NOMO-1 (cell line): Measurements from ENCODE around the gene DSCAML1.
A peak's percentile ranks its signal among the peaks of the same experiment; 100 is the strongest.

ENCODE experiments used
- DNase-seq, 2 experiments: peaks; one replicate each; lab custom pipeline; 2025; ENCODE audit not compliant: unreplicated experiment in 2 of 2; lab: John Stamatoyannopoulos, UW

DSCAML1 gene

DNA sequence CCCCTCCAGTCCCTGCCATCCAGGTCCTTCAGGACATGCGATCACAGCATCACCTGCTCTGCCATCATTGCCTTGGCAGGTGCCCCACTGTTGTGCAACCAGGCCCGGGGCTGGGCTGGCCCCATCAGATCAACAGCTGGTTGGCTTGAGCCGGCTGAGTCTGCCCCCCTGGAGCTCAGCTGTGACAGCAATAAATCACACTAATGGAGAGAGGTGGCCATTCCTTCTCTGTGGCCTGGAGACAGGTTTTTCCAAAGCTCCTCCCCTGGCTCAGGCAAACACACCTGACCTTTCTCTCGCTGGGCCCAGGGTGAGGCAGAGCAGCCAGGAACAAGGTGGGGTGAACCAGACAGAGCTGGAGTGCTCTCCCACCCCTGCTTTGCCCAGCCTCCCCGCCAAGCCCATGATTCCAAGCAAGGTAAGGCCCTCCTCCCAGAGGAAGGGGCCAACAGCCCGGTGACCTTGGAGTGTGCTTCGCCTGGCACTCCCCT, 36.4 kb upstream of the DSCAML1 start:
- DNase-seq = no peak

DNA sequence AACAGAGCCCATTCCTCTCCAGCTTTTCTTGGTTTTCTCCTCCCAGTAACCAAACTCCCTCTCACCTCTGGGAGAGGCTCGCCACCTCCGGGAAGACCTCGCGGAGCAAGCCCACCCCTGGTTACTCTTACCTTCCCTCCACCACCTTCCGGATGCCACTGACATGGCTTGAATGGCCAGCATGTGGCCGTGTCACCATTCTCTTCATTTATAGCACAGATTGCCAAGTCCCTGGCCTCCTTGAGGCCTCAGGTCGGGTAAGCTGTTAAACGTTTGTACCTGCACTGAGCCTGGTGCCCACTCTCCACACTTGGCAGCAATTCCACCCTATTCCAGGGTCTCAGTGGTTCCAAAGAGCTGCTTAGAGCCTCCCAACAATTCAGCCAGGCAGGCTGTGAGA, 35.5 kb upstream of the DSCAML1 start:
- DNase-seq = no peak

DNA sequence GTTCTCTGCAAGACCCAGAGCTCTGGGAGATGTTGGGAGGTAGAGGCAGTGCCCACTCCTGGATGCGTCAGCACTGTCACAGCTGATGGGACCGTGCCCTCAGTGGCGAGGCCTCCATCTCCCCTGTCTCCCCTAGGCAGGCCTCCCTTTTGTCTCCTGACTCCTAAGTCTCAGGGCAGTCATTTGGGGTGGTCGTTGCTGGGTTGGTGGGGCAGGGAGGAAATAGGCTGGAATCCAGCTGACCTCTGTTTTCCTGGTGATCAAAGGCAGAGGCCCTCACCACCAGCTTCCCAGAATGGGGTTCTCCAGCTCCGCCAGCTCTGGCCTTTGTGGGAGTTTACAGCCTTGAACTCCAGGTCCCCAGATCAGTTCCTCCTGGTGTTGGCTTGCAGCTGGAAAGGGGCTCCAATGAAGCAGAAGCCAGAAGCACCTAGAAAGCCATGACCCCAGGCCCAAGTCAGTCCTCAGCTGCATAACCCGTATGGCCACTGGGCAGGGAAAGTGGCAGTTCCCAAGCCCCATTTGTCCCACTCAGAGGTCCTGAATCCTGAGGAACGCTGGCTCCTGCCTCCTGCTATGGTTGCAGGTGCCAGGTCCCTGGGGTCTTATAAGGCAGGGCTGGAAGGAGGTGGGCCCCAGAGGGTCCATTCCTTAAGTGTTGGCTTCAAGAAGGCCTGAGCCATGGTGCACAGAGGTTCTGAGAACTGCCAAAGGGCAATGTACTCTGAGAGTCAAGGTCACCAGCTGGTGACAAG, 34.8 kb upstream of the DSCAML1 start:
- DNase-seq = no peak

DNA sequence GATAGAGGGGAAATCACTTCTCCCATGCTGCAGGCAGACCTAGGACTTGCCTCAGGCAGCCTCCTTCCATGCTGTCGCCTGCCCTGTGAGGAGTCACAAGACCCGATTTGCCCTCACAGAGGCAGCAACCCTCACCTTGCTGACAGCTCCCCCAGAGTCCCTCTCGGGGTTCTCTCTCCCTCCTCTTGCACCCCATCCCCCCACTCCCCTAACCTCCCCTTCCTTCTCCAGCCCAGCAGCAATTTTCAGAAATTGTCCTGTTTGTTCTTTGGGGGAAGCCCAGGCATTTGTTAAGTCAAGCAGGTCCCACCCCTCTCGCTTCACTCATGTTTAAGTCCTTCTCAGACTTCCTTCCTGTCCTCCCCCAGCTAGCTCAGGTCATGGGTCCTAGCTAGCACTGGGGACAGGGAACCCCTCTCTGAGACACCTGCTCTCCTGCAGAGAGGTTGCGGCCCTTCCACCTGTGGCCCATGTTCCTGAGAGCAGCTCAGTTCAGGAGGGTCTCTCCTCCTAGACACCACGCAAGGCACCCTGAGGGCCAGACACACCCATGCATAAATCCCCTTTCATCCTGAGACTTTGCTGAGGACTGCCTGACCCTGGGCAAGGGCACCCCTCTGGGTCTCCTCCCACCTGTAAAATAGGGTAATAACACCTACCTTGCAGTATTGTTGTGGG, 33.8 kb upstream of the DSCAML1 start:
- DNase-seq = no peak

DNA sequence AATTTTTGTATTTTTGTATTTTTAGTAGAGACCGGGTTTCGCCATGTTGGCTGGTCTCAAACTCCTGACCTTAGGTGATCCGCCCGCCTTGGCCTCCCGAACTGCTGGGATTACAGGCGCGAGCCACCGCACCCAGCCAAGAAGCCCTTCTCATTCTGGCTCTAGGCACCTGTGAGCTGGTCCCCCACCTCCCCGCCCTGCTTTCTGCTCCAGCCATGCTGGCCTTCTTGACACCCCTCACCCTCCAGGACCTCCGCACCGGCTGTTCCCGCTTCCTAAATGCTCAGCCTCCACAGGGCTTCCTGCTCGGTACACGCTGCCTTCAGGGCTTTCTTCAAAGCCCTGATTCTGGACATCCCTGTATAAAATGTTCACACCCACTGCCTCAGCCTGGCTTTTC, 33.1 kb upstream of the DSCAML1 start:
- no peak for DNase-seq

DNA sequence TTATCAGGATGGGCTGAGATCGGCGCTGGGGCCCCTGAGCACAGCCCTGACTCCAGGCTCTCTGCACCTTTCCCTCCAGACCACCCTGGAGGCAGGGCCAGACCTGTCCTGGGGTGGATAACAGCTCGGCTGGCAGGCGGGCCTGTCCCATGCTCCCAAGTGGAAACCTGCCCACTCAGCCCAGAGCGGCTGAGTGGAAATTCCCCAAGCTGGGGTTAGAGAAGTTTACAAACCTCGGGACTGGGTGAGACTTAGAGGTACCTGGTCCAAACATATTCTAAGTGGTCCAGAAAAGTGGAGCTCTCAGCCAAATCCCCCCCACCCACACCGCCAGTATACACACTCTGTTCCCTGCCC, 32.3 kb upstream of the DSCAML1 start:
- DNase-seq = no peak

DNA sequence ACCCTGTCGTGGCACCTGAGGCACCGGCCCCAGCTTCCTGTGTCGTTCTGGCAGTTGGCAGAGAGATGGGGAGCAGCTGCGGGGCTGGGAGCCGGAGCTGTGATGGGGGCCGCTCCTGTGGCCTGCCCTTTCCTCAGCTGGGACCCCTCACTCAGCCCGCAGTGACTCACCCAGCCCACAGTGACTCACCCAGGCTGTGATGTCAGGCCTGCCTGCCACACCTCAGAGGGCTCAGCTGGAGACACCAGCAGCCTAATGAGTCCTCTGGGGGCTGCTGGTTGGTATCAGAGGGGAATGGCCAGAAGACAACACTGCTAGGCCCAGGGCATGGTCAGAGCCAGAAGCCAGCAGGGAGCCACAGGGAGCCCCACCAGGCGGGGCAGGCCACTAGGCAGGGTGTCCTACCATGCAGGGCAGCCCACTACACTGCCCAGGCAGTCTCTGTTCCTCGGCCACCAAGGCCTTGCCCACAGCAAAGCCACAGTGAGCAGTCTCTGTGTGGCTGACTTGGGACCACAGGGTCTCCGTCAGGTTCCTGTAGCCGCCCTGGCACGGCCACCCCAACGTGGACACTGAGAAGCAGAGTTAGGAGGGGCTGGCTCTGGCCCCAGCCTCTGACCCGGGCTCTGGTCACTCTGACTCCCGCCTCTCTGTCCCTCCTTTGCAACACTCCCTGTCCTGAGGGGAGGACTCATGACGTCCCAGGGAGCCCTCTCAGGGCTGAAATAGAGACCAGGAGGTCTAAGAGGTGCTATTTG, 31.8 kb upstream of the DSCAML1 start:
- DNase-seq = no peak

DNA sequence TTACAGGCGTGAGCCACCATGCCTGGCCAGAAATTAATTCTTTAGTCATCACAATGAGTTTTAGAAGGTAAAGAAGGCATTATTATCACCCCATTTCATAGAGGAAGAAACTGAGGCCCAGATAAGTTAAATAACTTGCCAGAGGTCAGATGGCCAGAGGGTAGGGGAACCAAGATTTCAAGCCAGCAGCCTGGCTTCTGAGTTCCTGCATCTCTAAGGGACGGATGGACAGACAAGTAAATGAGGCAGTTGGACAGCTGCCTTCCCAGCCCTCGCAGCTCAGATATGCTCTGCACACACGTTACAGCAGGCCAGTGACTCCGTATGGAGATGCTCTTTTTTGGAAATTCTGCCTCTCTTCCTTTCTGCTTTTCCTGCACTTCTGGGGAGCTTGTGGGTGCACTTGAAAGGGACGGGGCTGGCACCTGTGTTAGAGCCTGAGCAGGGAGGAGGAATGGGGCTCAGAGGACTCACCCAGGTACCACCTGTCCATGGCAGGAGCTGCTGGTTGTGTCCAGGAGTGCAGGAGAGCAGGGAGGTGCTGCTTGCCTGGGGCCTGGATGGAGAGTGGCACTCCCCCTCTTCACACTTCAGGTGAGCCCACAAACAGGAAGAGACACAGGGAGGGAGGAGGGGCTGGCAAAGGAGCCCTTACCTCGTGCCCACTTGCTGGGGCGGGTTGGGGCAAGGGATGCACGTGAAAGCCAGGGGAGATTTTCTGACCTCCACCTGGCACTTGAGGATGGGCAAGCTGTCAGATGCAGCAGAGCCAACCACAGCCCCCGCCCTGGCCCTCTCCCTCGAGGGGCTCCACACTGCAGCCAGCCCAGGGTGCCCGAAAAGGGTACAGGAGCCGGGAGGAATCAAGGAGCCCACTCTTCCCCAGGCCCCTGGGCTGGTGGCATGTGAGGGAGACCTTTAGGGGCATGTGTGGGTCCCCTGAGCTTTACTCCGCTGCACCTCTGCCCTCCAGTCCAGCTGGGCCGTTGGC, 30.8 kb upstream of the DSCAML1 start:
- no peak for DNase-seq

DNA sequence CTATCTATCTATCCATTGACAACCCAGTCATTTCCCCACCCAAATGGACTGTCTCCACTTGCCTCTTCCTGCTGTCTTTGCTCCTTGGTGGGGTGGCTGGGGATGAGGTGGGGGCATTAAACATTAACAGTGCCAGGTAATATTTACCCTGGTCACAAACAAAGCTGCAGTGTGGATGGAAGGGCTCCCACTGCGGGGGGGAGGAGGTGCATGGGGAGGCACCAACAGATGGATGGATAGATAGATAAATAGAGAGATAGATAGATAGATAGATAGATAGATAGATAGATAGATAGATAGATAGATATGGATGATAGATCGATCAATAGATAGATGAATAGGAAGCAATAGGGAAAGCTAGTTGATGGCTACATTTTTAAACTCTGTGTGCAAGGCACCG, 29.8 kb upstream of the DSCAML1 start:
- DNase-seq = no peak

DNA sequence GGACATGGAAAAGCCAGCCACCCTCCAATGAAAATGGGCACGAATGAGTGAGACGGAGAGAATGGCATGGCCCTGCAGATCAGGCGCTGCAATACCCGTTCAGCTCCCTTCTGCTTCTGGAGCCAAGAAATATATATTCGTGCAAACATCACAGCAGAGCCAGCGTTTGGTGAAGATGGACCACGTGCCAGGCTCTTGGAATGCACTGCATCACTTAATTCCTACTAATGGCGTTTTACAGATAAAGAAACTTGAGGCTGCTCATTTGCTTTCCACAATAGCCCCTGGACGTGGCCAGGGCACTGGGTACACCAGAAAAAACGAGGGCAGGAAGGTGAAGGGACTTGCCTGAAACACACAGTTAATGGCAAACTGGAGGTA, 29.2 kb upstream of the DSCAML1 start:
- DNase-seq = no peak

DNA sequence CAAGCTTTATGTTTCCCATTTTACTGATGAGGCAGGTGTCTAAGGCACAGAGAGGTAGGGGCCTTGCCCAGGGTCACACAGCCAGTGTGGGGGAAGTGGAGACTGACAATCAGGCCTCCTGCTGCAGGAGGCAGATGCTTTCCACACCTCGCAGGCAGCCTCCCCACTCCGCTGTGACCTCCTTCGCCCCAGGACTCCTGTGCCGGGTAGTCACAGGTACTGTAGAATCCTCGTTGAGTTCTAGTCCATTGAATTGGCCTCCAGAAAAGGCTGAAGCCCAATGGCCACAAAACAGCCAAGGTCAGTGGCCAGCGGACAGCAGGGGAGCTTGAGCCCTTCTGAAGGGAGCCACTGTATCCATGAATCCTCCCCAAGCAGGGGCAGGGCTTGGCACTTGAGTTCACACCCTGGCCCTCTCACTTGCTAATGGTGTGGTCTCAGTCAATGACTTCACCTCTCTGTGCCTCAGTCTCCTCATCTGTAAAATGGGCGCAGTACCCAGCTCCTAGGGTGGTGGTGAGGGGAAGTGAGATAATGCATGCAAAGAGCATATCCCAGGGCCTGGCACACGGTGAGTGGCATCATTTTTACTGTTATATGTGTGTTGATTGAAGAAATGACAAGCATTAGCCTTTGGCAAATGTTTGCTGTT, 28.6 kb upstream of the DSCAML1 start:
- DNase-seq = no peak

DNA sequence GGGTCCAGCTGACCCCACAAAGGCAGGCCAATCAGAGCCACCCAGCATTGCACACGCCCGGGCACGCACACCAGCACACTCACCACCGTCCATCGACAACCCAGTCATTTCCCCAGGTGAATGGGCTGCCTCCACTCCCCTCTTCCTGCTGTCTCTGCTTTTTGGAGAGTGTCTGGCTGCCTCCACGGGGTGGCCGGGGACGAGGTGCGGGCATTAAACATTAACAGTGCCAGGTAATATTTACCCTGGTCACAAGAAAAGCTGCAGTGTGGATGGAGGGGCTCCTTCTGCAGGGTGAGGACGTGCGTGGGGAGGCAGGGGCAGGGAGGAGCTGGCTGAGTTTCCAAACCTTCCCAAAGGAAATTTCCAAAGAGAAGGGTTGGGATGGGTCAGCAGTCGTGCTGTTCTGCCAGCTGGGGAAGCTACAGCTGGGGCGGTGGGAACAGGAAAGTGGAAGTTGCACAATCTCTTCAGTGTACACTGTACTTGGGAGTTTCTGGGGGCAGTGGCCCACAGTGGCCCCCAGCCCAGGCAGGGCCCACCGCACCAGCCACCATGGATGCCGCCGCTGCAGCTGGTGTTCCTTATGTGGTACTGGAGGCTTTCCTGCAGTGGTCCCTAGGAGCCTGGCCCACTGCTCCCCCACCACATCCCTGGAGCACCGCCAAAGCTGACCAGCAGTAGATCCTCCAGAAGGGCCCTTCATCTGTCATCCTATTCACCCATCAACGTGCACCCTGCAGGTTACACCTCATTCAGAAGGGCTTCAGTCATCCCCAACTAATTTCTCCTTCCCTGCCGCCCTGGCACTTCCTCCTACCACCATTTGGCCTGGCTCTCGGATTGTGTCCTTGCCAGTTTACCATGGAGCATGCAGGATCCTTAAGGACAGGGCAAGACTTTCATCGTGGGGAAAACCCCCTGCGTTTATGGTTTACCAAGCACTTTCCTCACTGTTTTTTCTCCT, 27.8 kb upstream of the DSCAML1 start, which contains the start of gene FXYD2:
FXYD2 (minus strand) TSS at position 174 of the 967 bp plus-strand sequence; CDS start at position 108, 66 bp downstream.
- peak in 1 of 2 experiments; percentile 17 for DNase-seq

DNA sequence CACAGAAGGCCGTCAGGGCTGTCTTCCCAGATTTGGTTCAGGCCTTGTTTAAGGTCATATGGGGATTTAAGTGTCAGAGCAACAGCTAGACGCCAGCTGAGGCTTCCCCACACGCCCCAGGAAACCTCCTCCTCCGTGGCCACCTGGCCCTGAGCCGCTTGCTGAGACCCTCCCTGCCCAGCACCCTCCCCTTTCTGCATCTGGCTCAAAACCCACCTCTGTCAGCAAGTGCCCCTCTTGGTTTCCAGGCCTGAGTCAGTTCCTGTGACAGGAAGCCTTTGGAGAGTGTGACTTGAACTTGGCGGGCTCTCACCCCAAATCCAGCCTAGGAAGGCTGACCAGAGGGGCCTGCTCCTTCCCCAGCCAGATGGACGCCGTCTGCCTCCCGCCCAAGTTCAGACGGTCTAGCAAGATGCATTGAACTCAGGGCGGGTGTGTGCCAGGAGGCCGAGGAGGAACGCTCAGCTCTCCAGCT, 27.0 kb upstream of the DSCAML1 start:
- DNase-seq = no peak

DNA sequence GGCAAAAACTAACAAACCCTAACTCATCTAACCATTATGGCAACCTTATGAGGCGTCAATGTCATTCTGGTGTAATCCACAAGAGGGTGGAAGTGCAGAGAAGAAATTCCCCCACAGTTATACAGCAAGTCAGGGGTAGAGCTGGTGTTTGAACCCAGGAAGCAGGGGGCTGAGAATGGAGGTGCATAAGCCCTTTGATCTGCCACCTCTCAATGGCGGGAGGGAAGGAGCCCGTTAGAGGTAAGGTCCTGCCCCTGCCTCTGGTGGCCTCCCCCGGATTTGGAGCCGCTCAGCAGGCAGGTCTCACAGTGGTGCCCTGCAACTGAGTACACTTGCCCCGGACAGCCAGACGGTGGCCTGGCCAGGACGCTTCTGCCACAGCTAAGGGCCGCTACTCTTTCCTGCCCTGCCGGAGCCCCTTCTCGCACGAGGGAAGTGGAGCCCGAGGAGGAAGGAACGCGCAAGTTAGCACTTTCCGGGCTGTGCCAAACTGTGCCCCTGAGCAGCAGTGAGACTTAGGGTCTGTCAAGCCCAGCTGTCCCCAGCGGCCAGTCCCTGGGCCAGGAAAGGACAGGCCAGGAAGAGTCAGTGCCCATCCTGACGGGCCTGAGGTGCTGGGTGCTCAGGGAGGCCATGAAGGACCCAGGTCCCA, 26.4 kb upstream of the DSCAML1 start:
- peak; percentile 51 to 59 for DNase-seq

DNA sequence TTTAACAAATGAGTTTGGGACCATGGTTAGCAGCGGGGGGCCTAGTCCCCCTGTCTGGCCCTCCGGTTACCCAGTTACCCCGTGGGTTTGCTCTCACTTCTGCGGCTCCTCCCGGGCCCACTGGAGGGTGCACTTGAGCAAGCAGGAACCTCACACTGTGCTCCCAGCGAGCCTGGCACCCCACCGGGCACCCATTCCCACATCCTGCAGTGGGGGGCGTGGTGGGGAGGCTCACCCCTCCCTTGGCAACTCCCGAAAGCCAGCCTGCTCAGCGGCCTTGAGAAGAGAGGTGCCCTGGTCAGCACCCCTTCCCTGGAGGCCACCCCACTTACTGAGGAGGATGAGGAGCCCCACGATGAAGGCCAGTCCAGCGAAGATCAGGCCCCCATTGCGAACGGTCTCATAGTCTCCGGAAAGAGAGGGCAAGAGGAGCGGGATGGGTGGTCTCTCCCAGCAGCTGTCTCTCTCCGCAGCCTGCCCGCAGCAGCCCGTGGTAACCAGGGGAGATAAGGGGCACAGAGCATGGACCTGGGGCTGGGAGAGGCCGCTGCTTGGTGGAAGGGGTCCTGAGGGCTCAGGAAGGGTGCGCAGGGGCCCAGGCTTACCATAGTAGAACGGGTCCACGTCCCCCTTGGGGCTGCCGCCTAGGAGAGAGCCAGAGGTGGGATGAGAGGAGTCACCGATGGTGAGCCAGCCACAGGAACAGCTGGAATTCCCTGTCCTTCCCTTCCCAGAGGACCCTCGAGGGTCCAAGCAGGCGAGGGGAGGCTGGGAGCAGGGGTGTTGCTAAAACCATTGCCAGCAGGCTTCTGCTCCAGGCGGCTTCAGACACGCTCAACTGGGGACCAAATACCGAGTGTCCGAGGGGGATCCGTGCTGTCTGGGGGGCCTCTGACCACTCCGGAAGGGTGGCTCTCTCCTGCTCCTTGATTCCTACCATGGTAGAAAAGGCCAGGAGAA, 25.3 kb upstream of the DSCAML1 start:
- no peak for DNase-seq

DNA sequence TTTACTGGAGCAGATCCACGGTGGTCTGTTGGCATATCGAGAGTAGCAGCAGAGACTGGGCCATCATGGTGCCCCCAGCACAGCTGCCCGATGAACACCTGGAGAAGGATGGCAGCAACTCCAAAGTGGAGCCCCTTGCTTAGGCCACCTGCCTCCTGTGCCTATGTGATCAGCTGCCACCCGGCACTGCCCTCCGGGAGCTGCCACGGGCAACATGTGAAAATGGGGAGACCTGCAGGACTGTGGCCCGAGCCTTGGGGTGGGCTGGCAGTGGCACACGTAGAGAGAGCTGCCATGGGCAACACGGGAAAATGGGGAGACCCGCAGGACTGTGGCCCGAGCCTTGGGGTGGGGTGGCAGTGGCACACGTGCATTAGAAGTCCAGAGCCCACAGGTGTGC, 24.4 kb upstream of the DSCAML1 start:
- no peak for DNase-seq

DNA sequence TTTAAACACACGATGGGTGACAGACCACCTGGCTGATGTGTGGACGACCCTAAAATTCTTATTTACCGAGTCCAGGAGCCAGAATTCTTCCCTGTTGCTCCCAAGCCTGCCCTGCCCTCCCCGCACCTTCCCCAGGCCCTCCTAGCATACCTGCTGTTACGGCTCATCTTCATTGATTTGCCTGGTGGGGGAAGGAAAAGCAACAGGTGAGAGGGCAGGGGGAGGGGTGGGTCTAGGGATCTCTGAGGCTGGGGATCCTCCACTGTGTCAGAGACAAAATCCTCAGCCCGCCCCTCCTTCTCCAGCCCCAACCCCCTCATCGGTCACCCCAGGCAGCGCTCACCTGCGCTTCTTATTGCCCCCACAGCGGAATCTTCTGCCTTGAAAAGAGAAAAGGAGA, 23.5 kb upstream of the DSCAML1 start:
- DNase-seq = no peak
